Peyer's patch (tissue), 4 donors: ENCODE data around the gene CLTCL1.

Experiments
- POLR2A ChIP-seq, 2 donors: fragments of 450-650 bp; IDR thresholded peaks; one replicate each; pipeline ENCODE4 v1.5.1; 2017; ENCODE audit warnings: antibody characterized with exemption in 2 of 2, mild to moderate bottlenecking in 2 of 2, moderate library complexity in 2 of 2
- TF ChIP-seq, protein P1 (sequence below), 6 experiments: fragments of 450-650 bp in 4 of 6; fragments of 200-600 bp in 2 of 6; sonication (generic) in 1 of 6; IDR thresholded peaks; one replicate each; pipeline ENCODE4 v1.5.1; 2017 to 2019; ENCODE audit warnings: antibody characterized with exemption in 6 of 6, mild to moderate bottlenecking in 3 of 6, moderate library complexity in 1 of 6

DNA sequence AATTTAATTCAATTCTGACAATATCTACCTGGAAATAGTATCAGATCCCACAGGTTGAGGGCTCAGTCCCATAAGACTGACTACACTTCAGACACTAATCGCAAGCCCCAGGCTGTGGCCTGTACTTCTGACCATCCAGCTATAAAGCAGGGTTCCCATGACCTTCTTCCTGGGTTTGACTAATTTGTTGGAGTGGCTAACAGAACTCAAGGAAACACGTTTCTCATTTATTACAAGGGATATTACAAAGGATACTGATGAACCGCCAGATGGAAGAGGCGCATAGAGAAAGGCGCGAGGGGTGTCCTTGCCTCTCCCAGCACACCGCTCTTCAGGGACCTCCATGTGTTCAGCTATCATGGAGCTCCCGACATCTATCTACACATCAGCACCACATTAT, 13.7 kb downstream of the CLTCL1 start:
- TF ChIP-seq, protein P1, sequence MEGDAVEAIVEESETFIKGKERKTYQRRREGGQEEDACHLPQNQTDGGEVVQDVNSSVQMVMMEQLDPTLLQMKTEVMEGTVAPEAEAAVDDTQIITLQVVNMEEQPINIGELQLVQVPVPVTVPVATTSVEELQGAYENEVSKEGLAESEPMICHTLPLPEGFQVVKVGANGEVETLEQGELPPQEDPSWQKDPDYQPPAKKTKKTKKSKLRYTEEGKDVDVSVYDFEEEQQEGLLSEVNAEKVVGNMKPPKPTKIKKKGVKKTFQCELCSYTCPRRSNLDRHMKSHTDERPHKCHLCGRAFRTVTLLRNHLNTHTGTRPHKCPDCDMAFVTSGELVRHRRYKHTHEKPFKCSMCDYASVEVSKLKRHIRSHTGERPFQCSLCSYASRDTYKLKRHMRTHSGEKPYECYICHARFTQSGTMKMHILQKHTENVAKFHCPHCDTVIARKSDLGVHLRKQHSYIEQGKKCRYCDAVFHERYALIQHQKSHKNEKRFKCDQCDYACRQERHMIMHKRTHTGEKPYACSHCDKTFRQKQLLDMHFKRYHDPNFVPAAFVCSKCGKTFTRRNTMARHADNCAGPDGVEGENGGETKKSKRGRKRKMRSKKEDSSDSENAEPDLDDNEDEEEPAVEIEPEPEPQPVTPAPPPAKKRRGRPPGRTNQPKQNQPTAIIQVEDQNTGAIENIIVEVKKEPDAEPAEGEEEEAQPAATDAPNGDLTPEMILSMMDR (IDR thresholded peaks at IDR 0.05), result no peak
- no peak for TF ChIP-seq POLR2A (IDR thresholded peaks at IDR 0.05)
